CD4-positive, alpha-beta T cell (primary cell): ENCODE data around the gene POLA1. TPM values are rescaled to one million over a fixed set of nuclear protein-coding genes. Genes with fewer than 3 reads are reported as not detected.

Source experiments
- ATAC-seq: fragments of 200-7000 bp; cut with Tn5 transposase; one replicate; pipeline ENCODE4 v1.10.0; 2022; ENCODE audit warnings: mild to moderate bottlenecking; ENCODE audit not compliant: poor library complexity
- CTCF ChIA-PET: fragments of 350-600 bp; sonication (Branson Sonifier 250); formaldehyde crosslinking; loops from one replicate; lab custom pipeline; 2021; ENCODE audit warnings: antibody characterized with exemption, inconsistent platforms; lab: Charles Lee
- POLR2A ChIA-PET: fragments of 350-600 bp; sonication (Branson Sonifier 250); formaldehyde crosslinking; loops from one replicate; lab custom pipeline; 2021; ENCODE audit warnings: antibody characterized with exemption, inconsistent platforms; lab: Charles Lee
- DNase-seq, 14 experiments: peaks; one replicate each; pipeline ENCODE4 v3.0.0-alpha.2; 2013 to 2020; ENCODE audit warnings: mixed read lengths in 2 of 14
- H3K27ac ChIP-seq, 2 donors: one replicate each; pipeline versions ENCODE4 v1.5.1 to v1.7.0; 2013; ENCODE audit warnings: low read length in 2 of 2, low read depth in 1 of 2, mild to moderate bottlenecking in 1 of 2
- H3K27me3 ChIP-seq, 2 experiments: 1 replicate in 1 of 2; 2 replicates in 1 of 2; pipeline versions ENCODE4 v1.6.1 to v1.7.0; 2013; ENCODE audit warnings: low read length in 2 of 2, control low read depth in 1 of 2, mild to moderate bottlenecking in 1 of 2, moderate library complexity in 1 of 2; ENCODE audit not compliant: insufficient read depth in 2 of 2, control insufficient read depth in 1 of 2
- H3K36me3 ChIP-seq: one replicate; pipeline ENCODE4 v1.6.1; 2013; ENCODE audit warnings: low read length, control low read depth; ENCODE audit not compliant: insufficient read depth
- H3K4me1 ChIP-seq: one replicate; pipeline ENCODE4 v1.6.1; 2013; ENCODE audit warnings: low read length, control low read depth; ENCODE audit not compliant: insufficient read depth
- H3K4me3 ChIP-seq: one replicate; pipeline ENCODE4 v1.5.1; 2013; ENCODE audit warnings: mild to moderate bottlenecking, low read length, moderate library complexity
- H3K9me3 ChIP-seq, 2 experiments: 1 replicate in 1 of 2; 2 replicates in 1 of 2; pipeline versions ENCODE4 v1.6.1 to v1.7.0; 2013; ENCODE audit warnings: low read length in 2 of 2, mild to moderate bottlenecking in 2 of 2, control low read depth in 1 of 2, moderate library complexity in 1 of 2; ENCODE audit not compliant: control insufficient read depth in 1 of 2, insufficient read depth in 1 of 2
- H3K27ac Mint-ChIP-seq: one replicate; pipeline ENCODE4 v1.8.0; 2020; ENCODE audit warnings: mixed read lengths
- H3K27me3 Mint-ChIP-seq: one replicate; pipeline ENCODE4 v1.8.0; 2021; ENCODE audit warnings: mixed read lengths
- H3K36me3 Mint-ChIP-seq: one replicate; pipeline ENCODE4 v1.8.0; 2021; ENCODE audit warnings: low read depth, mixed read lengths
- H3K4me1 Mint-ChIP-seq: one replicate; pipeline ENCODE4 v1.8.0; 2021; ENCODE audit warnings: low read depth, mixed read lengths
- H3K4me3 Mint-ChIP-seq: one replicate; pipeline ENCODE4 v1.8.0; 2020; ENCODE audit warnings: mild to moderate bottlenecking, mixed read lengths
- H3K9me3 Mint-ChIP-seq: one replicate; pipeline ENCODE4 v1.8.0; 2020; ENCODE audit warnings: mixed read lengths
- CTCF ChIP-seq: fragments of 200-600 bp; IDR thresholded peaks from one replicate; pipeline ENCODE4 v1.8.0; 2022; ENCODE audit warnings: antibody characterized with exemption, mild to moderate bottlenecking
- intact Hi-C, 2 experiments: fragments of 100-400 bp; cut with DNase I in 1 of 2; cut with micrococcal nuclease in 1 of 2; formaldehyde crosslinking; loops; one replicate each; pipeline versions ENCODE4 v1.15.1 to v1.9.0; 2023 to 2025; cut with DNase I, micrococcal nuclease
- total RNA-seq, 174 experiments: library from RNA in 2 of 174; stranded (reverse) in 2 of 174; gene quantifications; one replicate each; pipeline ENCODE4 v1.2.3 and lab custom pipeline; 2021 to 2026

Gene POLA1
- total RNA-seq, 2 experiments from 2014 or later = 4.7 TPM

- no peak for TF ChIP-seq CTCF
- no peak for DNase-seq
- H3K27me3 ChIP-seq = no peaks in the 10 kb centered on the region
- no peak overlapping the region for H3K27ac ChIP-seq
- H3K36me3 ChIP-seq = no peaks in the 10 kb centered on the region
- ATAC-seq = no peak
- Mint-ChIP-seq H3K4me1 (no peaks in the 10 kb centered on the region), H3K36me3 (no peaks in the 10 kb centered on the region), H3K4me3 (no peak overlapping the region), H3K27me3 (no peaks in the 10 kb centered on the region), H3K9me3 (no peaks in the 10 kb centered on the region), H3K27ac (no peak overlapping the region)
- intact Hi-C loops = no loop called here
- H3K4me3 ChIP-seq = no peak overlapping the region
- H3K9me3 ChIP-seq = no peaks in the 10 kb centered on the region
- H3K4me1 ChIP-seq = no peaks in the 10 kb centered on the region
- ChIA-PET POLR2A (no interaction called here), CTCF (no interaction called here)
These were observed 34.6 kb upstream of the POLA1 start for GRCh38 chrX:24659106-24659505.

- H3K27ac Mint-ChIP-seq = no peak overlapping the region
These were observed 34.1 kb upstream of the POLA1 start for GRCh38 chrX:24659646-24660045.

GRCh38 chrX:24661292-24661691, 32.4 kb upstream of the POLA1 start:
- no peak overlapping the region for H3K4me3 Mint-ChIP-seq
- Histone ChIP-seq H3K36me3 (no peaks in the 10 kb centered on the region), H3K27me3 (no peaks in the 10 kb centered on the region), H3K4me3 (no peak overlapping the region), H3K9me3 (no peaks in the 10 kb centered on the region), H3K4me1 (no peaks in the 10 kb centered on the region), H3K27ac (no peak overlapping the region)
- H3K27me3 Mint-ChIP-seq = no peaks in the 10 kb centered on the region
- ATAC-seq (no peak), DNase-seq (no peak)
- H3K9me3 Mint-ChIP-seq = no peaks in the 10 kb centered on the region
- no peaks in the 10 kb centered on the region for H3K4me1 Mint-ChIP-seq
- ChIA-PET CTCF (no interaction called here), POLR2A (no interaction called here)
- H3K27ac Mint-ChIP-seq = no peak overlapping the region
- H3K36me3 Mint-ChIP-seq = no peaks in the 10 kb centered on the region
- no peak for TF ChIP-seq CTCF
- intact Hi-C loops = no loop called here

More at GRCh38 chrX:24659646-24660045, 34.1 kb upstream of the POLA1 start:
- ChIA-PET CTCF (no interaction called here), POLR2A (no interaction called here)
- Mint-ChIP-seq H3K9me3 (no peaks in the 10 kb centered on the region), H3K4me3 (no peak overlapping the region), H3K36me3 (no peaks in the 10 kb centered on the region), H3K4me1 (no peaks in the 10 kb centered on the region), H3K27me3 (no peaks in the 10 kb centered on the region)
- Histone ChIP-seq H3K4me3 (no peak overlapping the region), H3K36me3 (no peaks in the 10 kb centered on the region), H3K27me3 (no peaks in the 10 kb centered on the region), H3K9me3 (no peaks in the 10 kb centered on the region), H3K27ac (no peak overlapping the region), H3K4me1 (no peaks in the 10 kb centered on the region)
- no peak for TF ChIP-seq CTCF
- no peak for DNase-seq
- intact Hi-C loops = no loop called here
- no peak for ATAC-seq
